22Rv1 (cell line): ENCODE measurements around the gene FILIP1.

Source experiments
- CTCF ChIP-seq: fragments of 450-650 bp; IDR thresholded peaks from 2 replicates; pipeline ENCODE4 v1.5.1; 2017; ENCODE audit warnings: mild to moderate bottlenecking
- ZFX ChIP-seq: fragments of 450-650 bp; IDR thresholded peaks from 2 replicates; pipeline ENCODE4 v1.6.1; 2017; ENCODE audit warnings: antibody characterized with exemption, borderline replicate concordance

GRCh38 chr6:75301537-75301936, 192.1 kb downstream of the FILIP1 start:
- TF ChIP-seq CTCF (no peak), ZFX (no peak)
